ENCODE results near the gene WDR31.
"Not testable (repeated sequence)": the region's sequence is repeated elsewhere in the genome, so short reads cannot be mapped to it uniquely, and the experiment has no call there.

WDR31 gene

GRCh38 chr9:113298311-113298710, 41.8 kb downstream of the WDR31 start:
- DNase-seq (ENCODE audit: low read depth in 2 of 2), result no peak

GRCh38 chr9:113296796-113297558, 43.1 kb downstream of the WDR31 start:
- DNase-seq (ENCODE audit: low read depth in 2 of 2), result no peak

- not testable (repeated sequence) for DNase-seq (ENCODE audit: low read depth in 2 of 2)
Measured at GRCh38 chr9:113296247-113296646, 43.8 kb downstream of the WDR31 start.

GRCh38 chr9:113293285-113293878, 46.7 kb downstream of the WDR31 start:
- DNase-seq (ENCODE audit: low read depth in 2 of 2), result no peak

GRCh38 chr9:113290052-113290607, 49.9 kb downstream of the WDR31 start:
- DNase-seq (ENCODE audit: low read depth in 2 of 2), result no peak

- no peak for DNase-seq (ENCODE audit: low read depth in 2 of 2)
Measured at GRCh38 chr9:113289091-113289490, 51.0 kb downstream of the WDR31 start.

- no peak for DNase-seq (ENCODE audit: low read depth in 2 of 2)
Measured at GRCh38 chr9:113281356-113281755, 58.7 kb downstream of the WDR31 start.

GRCh38 chr9:113278840-113279239, 61.2 kb downstream of the WDR31 start:
- no peak for DNase-seq (ENCODE audit: low read depth in 2 of 2)

GRCh38 chr9:113275157-113276131, 64.6 kb downstream of the WDR31 start, which contains the start of the genes CDC26 and PRPF4:
CDC26 (minus strand) TSS chr9:113275572; CDS start chr9:113272507, 3,065 bp downstream.
PRPF4 (plus strand) TSS chr9:113275658; CDS start chr9:113275744, 86 bp downstream.
- peak; percentile 93 to 94 for DNase-seq (ENCODE audit: low read depth in 2 of 2)

- no peak for DNase-seq (ENCODE audit: low read depth in 2 of 2)
Measured at GRCh38 chr9:113274474-113275156, 65.5 kb downstream of the WDR31 start.

GRCh38 chr9:113269871-113270270, 70.2 kb downstream of the WDR31 start:
- DNase-seq (ENCODE audit: low read depth in 2 of 2), result no peak

GRCh38 chr9:113269355-113269754, 70.7 kb downstream of the WDR31 start:
- no peak for DNase-seq (ENCODE audit: low read depth in 2 of 2)

GRCh38 chr9:113267911-113268566, 72.0 kb downstream of the WDR31 start:
- DNase-seq (ENCODE audit: low read depth in 2 of 2), result no peak

GRCh38 chr9:113266174-113266573, 73.9 kb downstream of the WDR31 start:
- DNase-seq (ENCODE audit: low read depth in 2 of 2), result no peak
